Hepatic stellate cell (primary cell): Measurements from ENCODE around the gene CAMK2G.
"Not testable (repeated sequence)": the region's sequence is repeated elsewhere in the genome, so short reads cannot be mapped to it uniquely, and the experiment has no call there.

Experiments used
- DNase-seq: peaks from one replicate; pipeline ENCODE4 v3.0.0; 2011; ENCODE audit warnings: low spot score

CAMK2G gene

GRCh38 chr10:73791871-73792400 is 82.4 kb downstream of the CAMK2G start:
- no peak for DNase-seq

GRCh38 chr10:73790886-73791625 is 83.3 kb downstream of the CAMK2G start:
- DNase-seq = no peak

- DNase-seq = no peak
Observed at GRCh38 chr10:73789659-73790055, 84.7 kb downstream of the CAMK2G start.

- DNase-seq = no peak
Observed at GRCh38 chr10:73788864-73789658, 85.3 kb downstream of the CAMK2G start.

GRCh38 chr10:73787031-73787800 is 87.1 kb downstream of the CAMK2G start:
- not testable (repeated sequence) for DNase-seq

GRCh38 chr10:73786512-73786885 is 87.9 kb downstream of the CAMK2G start:
- no peak for DNase-seq

GRCh38 chr10:73785721-73786511 is 88.4 kb downstream of the CAMK2G start:
- peak; percentile 79 for DNase-seq

- DNase-seq = peak; percentile 97
Observed at GRCh38 chr10:73785211-73785720, 89.1 kb downstream of the CAMK2G start, which contains the start of gene ZSWIM8. Gene ZSWIM8, plus strand, starts transcription at chr10:73785606. Its CDS starts 273 bp downstream, at chr10:73785879.

- DNase-seq = no peak
Observed at GRCh38 chr10:73782749-73783085, 91.6 kb downstream of the CAMK2G start.

GRCh38 chr10:73781879-73782748 is 92.2 kb downstream of the CAMK2G start, which contains the start of gene CHCHD1:
Gene CHCHD1, plus strand, starts transcription at chr10:73782048. Its CDS starts 28 bp downstream, at chr10:73782076.
- peak; percentile 92 for DNase-seq

GRCh38 chr10:73781548-73781878 is 92.8 kb downstream of the CAMK2G start:
- no peak for DNase-seq

GRCh38 chr10:73780966-73781365 is 93.4 kb downstream of the CAMK2G start:
- DNase-seq = no peak

GRCh38 chr10:73780301-73780700 is 94.1 kb downstream of the CAMK2G start:
- DNase-seq = no peak

GRCh38 chr10:73779539-73780197 is 94.7 kb downstream of the CAMK2G start:
- no peak for DNase-seq

- DNase-seq = no peak
Observed at GRCh38 chr10:73779018-73779417, 95.3 kb downstream of the CAMK2G start.

GRCh38 chr10:73774637-73775036 is 99.7 kb downstream of the CAMK2G start:
- DNase-seq = no peak

GRCh38 chr10:73773152-73773879 is 101.0 kb downstream of the CAMK2G start:
- no peak for DNase-seq

GRCh38 chr10:73772281-73773151 is 101.8 kb downstream of the CAMK2G start:
- DNase-seq = peak; percentile 77
